Measurements from ENCODE around the gene ZNF276. TPM values are rescaled to one million over a fixed set of nuclear protein-coding genes. Genes with fewer than 3 reads are reported as not detected.

ZNF276 gene
- total RNA-seq, 1 experiment from 2014 or later, result 18.6 TPM

- H2BK15ac ChIP-seq (ENCODE audit: low read depth, low read length), result no peak overlapping the region
- H2BK20ac ChIP-seq (ENCODE audit: low read depth, low read length, poor library complexity, severe bottlenecking), result no peak overlapping the region
- no peaks in the 10 kb centered on the region for H4K20me1 ChIP-seq (ENCODE audit: control insufficient read depth, insufficient read depth, insufficient read length)
- H3K4me2 ChIP-seq (ENCODE audit: insufficient read depth, insufficient read length, low read length), result no peak overlapping the region
- Mint-ChIP-seq H3K27me3 (ENCODE audit: low read depth) (peaks cover 55% of the 10 kb centered on the region), H3K36me3 (ENCODE audit: insufficient read depth in 1 of 3, low read depth in 3 of 3) (peaks cover 29 to 48% (median 37%) of the 10 kb centered on the region in 3 experiments), H3K4me3 (0 out of 5 replicates have a peak overlapping the region, but pooled peaks of 1 of the 2 experiments have one; percentile 21), H3K27ac (no peak overlapping the region), H3K4me1 (peaks cover 12 to 14% of the 10 kb centered on the region in 2 experiments), H3K9me3 (no peaks in the 10 kb centered on the region; a peak in 1 of 5 replicates)
- WGBS (ENCODE audit: extremely low coverage, insufficient read length, low lambda C conversion rate), result no CpG with 5 or more reads among the region's 24 CpGs
- no peaks in the 10 kb centered on the region for H3K9me3 ChIP-seq (ENCODE audit: control insufficient read depth, low read depth, low read length)
- no peaks in the 10 kb centered on the region for H3K79me1 ChIP-seq (ENCODE audit: insufficient read depth, low read depth, low read length, poor library complexity, severe bottlenecking)
- H3K23ac ChIP-seq (ENCODE audit: insufficient read length, low read depth, low read length), result no peak overlapping the region
- no peaks in the 10 kb centered on the region for H3K79me2 ChIP-seq (ENCODE audit: insufficient read depth, low read length)
- H3T11ph ChIP-seq (ENCODE audit: low read length), result no peak overlapping the region
- TF ChIP-seq CTCF (conservative IDR thresholded peaks at IDR 0.05), result no peak
- no peak overlapping the region for H3K14ac ChIP-seq (ENCODE audit: insufficient read depth, low read length)
- H3K18ac ChIP-seq (ENCODE audit: insufficient read length, low read depth, low read length), result no peak overlapping the region
- no peak overlapping the region for H3K9ac ChIP-seq (ENCODE audit: extremely low read depth, insufficient read length, low read length)
- DNase-seq, result no peak
- no peak overlapping the region for H3K4ac ChIP-seq (ENCODE audit: low read depth, low read length)
- peaks cover 18% of the 10 kb centered on the region for H3K23me2 ChIP-seq (ENCODE audit: insufficient read length, low read depth, low read length, poor library complexity, severe bottlenecking)
- H2BK12ac ChIP-seq (ENCODE audit: insufficient read length, low read depth, low read length), result no peak overlapping the region
- no peak overlapping the region for H2BK5ac ChIP-seq (ENCODE audit: insufficient read length, low read length)
- no peak overlapping the region for H2AFZ ChIP-seq (ENCODE audit: low read length)
- H3K4me1 ChIP-seq (ENCODE audit: insufficient read depth, low read length), result no peaks in the 10 kb centered on the region
- no peak overlapping the region for H3K27ac ChIP-seq (ENCODE audit: insufficient read length, low read depth, low read length)
- H2AK5ac ChIP-seq (ENCODE audit: insufficient read length, low read length), result no peak overlapping the region
- H3K56ac ChIP-seq (ENCODE audit: insufficient read length, low read depth, low read length), result no peak overlapping the region
- H4K91ac ChIP-seq (ENCODE audit: insufficient read length, low read depth, low read length), result no peak overlapping the region
- no peak overlapping the region for H4K5ac ChIP-seq (ENCODE audit: insufficient read length, low read depth, low read length)
- H4K8ac ChIP-seq (replicated peaks; ENCODE audit: insufficient read length, low read depth, low read length), result no peak overlapping the region
- peaks cover 6% of the 10 kb centered on the region; the same call in 1 of the 2 replicates for H3K27me3 ChIP-seq (ENCODE audit: insufficient read depth, low read length)
- no peak overlapping the region for H2BK120ac ChIP-seq (ENCODE audit: low read depth, low read length, poor library complexity, severe bottlenecking)
These were observed 3.4 kb upstream of the ZNF276 start for GRCh38 chr16:89717688-89718505.

Measured in H9 (cell line).